HEK293T (cell line): ENCODE results near the gene PFDN5.

Experiments used
- CTCF ChIA-PET: fragments of 350-600 bp; formaldehyde crosslinking; extraction: SDS; loops from one replicate; lab custom pipeline; 2021; ENCODE audit warnings: antibody characterized with exemption, inconsistent platforms; lab: Yijun Ruan, JAX
- POLR2A ChIA-PET: fragments of 350-600 bp; formaldehyde crosslinking; extraction: SDS; loops from one replicate; lab custom pipeline; 2020; ENCODE audit warnings: antibody characterized with exemption, inconsistent platforms; lab: Yijun Ruan, JAX
- DNase-seq: peaks from one replicate; pipeline ENCODE4 v3.0.0; 2012; ENCODE audit warnings: mixed read lengths; ENCODE audit errors: extremely low spot score
- ARNT ChIP-seq: fragments of 450-650 bp; IDR thresholded peaks from 2 replicates; pipeline ENCODE4 v1.6.1; 2017; ENCODE audit warnings: mild to moderate bottlenecking
- BHLHE40 ChIP-seq: fragments of 450-650 bp; IDR thresholded peaks from 2 replicates; pipeline ENCODE4 v1.6.1; 2016; ENCODE audit warnings: mild to moderate bottlenecking, moderate library complexity, borderline replicate concordance
- CTBP1 ChIP-seq: fragments of 450-650 bp; IDR thresholded peaks from 2 replicates; pipeline ENCODE4 v1.6.1; 2016; ENCODE audit warnings: borderline replicate concordance
- ELF4 ChIP-seq: fragments of 450-650 bp; IDR thresholded peaks from 2 replicates; pipeline ENCODE4 v1.6.1; 2017; ENCODE audit warnings: antibody characterized with exemption
- FOXA1 ChIP-seq: fragments of 450-650 bp; IDR thresholded peaks from 2 replicates; pipeline ENCODE4 v1.6.1; 2016; ENCODE audit warnings: mild to moderate bottlenecking
- FOXK2 ChIP-seq: fragments of 450-650 bp; IDR thresholded peaks from 2 replicates; pipeline ENCODE4 v1.6.1; 2016; ENCODE audit warnings: mild to moderate bottlenecking
- FOXM1 ChIP-seq: fragments of 450-650 bp; IDR thresholded peaks from 2 replicates; pipeline ENCODE4 v1.6.1; 2017; ENCODE audit warnings: mild to moderate bottlenecking, borderline replicate concordance
- HDGF ChIP-seq: fragments of 450-650 bp; IDR thresholded peaks from 2 replicates; pipeline ENCODE4 v1.6.1; 2017; ENCODE audit warnings: antibody characterized with exemption, borderline replicate concordance
- L3MBTL2 ChIP-seq: fragments of 450-650 bp; conservative IDR thresholded peaks from 2 replicates; pipeline ENCODE4 v1.6.1; 2016; ENCODE audit warnings: mild to moderate bottlenecking
- LEF1 ChIP-seq: fragments of 450-650 bp; IDR thresholded peaks from 2 replicates; pipeline ENCODE4 v1.6.1; 2017; ENCODE audit warnings: mild to moderate bottlenecking, borderline replicate concordance
- NFRKB ChIP-seq: fragments of 450-650 bp; IDR thresholded peaks from 2 replicates; pipeline ENCODE4 v1.6.1; 2016; ENCODE audit warnings: mild to moderate bottlenecking, moderate library complexity
- SP1 ChIP-seq: fragments of 450-650 bp; IDR thresholded peaks from 2 replicates; pipeline ENCODE4 v1.6.1; 2017
- SUZ12 ChIP-seq: fragments of 450-650 bp; IDR thresholded peaks from 2 replicates; pipeline ENCODE4 v1.6.1; 2016; ENCODE audit warnings: mild to moderate bottlenecking
- TARDBP ChIP-seq: fragments of 450-650 bp; IDR thresholded peaks from 2 replicates; pipeline ENCODE4 v1.6.1; 2016
- ZNF384 ChIP-seq: fragments of 450-650 bp; IDR thresholded peaks from 2 replicates; pipeline ENCODE4 v1.6.1; 2016
- TF ChIP-seq, protein P1 (sequence below): fragments of 450-650 bp; IDR thresholded peaks from 2 replicates; pipeline ENCODE4 v1.6.1; 2016

PFDN5 gene

GRCh38 chr12:53295070-53295890, at the start of gene PFDN5:
Gene PFDN5, plus strand, starts transcription at chr12:53295542. Its CDS starts 26 bp downstream, at chr12:53295568.
- DNase-seq = peak; percentile 89
- TF ChIP-seq ELF4 (no peak; the same call in 1 of the 2 replicates), NFRKB (0 out of 2 replicates have a peak, but pooled peaks have one; percentile 51)
- ChIA-PET POLR2A (interaction anchor here (0.8 to 2.8 kb wide), 17 partner anchors 12 to 206 kb away, joined by 3 to 33 read pairs (median 5); partner anchors contain the start of genes AAAS, ESPL1, SP1 and TARBP2), CTCF (interaction anchor here (0.6 to 2.2 kb wide), 6 partner anchors 26 to 230 kb away, joined by 3 to 7 read pairs (median 4); partner anchors contain the start of gene ESPL1)

DNA sequence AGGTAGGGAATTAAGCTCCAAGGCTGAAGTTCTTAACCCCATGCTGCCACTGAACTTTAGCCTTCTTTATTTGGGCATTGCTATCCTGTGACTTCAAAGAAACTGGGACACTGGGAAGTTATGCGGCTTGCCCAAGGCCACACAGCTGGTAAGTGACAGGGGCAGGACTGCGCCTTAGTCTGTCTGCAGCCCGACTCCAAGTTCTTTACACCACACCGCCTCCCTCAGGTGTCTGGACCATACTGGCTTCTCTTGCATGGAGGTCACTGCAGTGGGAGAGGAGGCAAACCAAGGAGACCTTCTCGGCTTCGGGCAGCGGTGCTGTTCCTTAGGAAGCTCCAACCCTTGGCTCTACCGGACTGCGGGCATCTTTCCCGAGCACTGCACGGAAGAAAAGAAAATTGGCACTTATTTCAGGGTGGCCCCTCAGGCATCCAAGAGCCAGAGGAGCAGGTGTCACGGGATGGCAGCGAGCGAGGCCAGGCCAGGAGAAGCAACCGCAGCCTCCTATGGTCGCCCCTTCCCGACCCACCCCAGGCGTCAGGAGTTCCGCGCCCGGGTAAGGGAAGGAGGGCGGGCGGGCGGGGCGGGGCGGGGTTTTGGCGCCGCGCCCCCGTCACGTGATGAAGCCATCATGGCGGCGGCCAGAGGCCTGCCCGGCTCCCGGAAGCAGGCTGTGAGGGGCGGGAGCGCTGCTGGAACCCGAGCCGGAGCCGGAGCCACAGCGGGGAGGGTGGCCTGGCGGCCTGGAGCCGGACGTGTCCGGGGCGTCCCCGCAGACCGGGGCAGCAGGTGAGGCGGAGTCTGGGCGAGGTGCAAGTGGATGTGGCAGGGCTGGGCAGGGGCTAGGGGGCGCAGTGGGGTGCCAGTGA, 43.6 kb upstream of the PFDN5 start:
- ChIA-PET POLR2A (interaction anchor here (0.6 to 2.3 kb wide), 13 partner anchors 10 to 71 kb away, joined by 3 to 20 read pairs (median 5); partner anchors contain the start of genes CSAD, ESPL1, PFDN5 and ZNF740), CTCF (interaction anchor here (0.6 to 1.4 kb wide), 4 partner anchors 16 to 172 kb away, joined by 3 to 20 read pairs (median 4); partner anchors contain the start of gene AMHR2)
- DNase-seq = peak; percentile 91
- TF ChIP-seq ELF4 = peak; percentile 71
- no peak for TF ChIP-seq FOXA1

DNA sequence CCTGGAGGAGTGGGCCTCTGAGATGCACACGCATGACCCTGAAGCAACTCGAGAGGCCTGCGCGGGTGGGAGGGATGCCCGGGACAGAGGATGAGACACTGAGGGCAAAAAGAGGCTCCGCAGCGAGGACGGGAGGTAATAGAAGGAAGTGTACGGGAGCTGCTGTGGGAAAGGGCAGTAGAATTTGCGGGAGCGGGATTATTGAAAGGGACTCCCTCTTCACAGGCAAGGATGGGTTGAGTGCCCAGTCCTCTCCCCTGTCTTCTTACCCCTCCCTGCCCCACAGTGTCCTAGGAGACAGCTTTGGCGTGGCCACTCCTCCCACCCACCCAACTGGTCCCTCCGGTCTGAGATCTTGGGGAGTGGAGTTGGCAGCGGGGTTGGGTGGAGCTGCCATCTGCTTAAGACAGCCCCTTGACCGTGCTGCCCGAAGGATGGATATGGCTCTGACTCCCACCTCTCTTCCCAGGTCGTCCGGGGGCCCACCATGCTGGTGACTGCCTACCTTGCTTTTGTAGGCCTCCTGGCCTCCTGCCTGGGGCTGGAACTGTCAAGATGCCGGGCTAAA, 42.9 kb upstream of the PFDN5 start:
- ChIA-PET POLR2A (interaction anchor here (2.2 to 2.3 kb wide), 2 partner anchors 15 to 38 kb away, joined by 12 to 20 read pairs; partner anchors contain the start of gene ESPL1), CTCF (interaction anchor here (0.8 kb wide), 1 partner anchor 15 kb away, joined by 3 read pairs; no protein-coding TSS in a partner anchor)
- TF ChIP-seq TARDBP (no peak), HDGF (0 out of 2 replicates have a peak, but pooled peaks have one; percentile 44), SUZ12 (no peak), NFRKB (no peak), FOXM1 (no peak), L3MBTL2 (no peak), ZNF384 (no peak)
- no peak for DNase-seq

- TF ChIP-seq LEF1 = no peak
- CTCF ChIA-PET = interaction anchor here (0.8 kb wide), 1 partner anchor 13 kb away, joined by 3 read pairs; no protein-coding TSS in a partner anchor
- POLR2A ChIA-PET = interaction anchor here (2.3 kb wide), 1 partner anchor 14 kb away, joined by 20 read pairs; the partner anchor contains the start of gene ESPL1
- DNase-seq = no peak
Observed at GRCh38 chr12:53253298-53253697, 42.0 kb upstream of the PFDN5 start.

GRCh38 chr12:53254816-53255545, 40.4 kb upstream of the PFDN5 start:
- POLR2A ChIA-PET = no interaction called here
- CTCF ChIA-PET = no interaction called here
- no peak for DNase-seq
- TF ChIP-seq NFRKB = no peak
- no peak for TF ChIP-seq SUZ12
- no peak for TF ChIP-seq CTBP1
- TF ChIP-seq, protein P1, sequence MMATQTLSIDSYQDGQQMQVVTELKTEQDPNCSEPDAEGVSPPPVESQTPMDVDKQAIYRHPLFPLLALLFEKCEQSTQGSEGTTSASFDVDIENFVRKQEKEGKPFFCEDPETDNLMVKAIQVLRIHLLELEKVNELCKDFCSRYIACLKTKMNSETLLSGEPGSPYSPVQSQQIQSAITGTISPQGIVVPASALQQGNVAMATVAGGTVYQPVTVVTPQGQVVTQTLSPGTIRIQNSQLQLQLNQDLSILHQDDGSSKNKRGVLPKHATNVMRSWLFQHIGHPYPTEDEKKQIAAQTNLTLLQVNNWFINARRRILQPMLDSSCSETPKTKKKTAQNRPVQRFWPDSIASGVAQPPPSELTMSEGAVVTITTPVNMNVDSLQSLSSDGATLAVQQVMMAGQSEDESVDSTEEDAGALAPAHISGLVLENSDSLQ = no peak
- no peak for TF ChIP-seq ARNT
- TF ChIP-seq FOXA1 = no peak
- TF ChIP-seq BHLHE40 = no peak
- no peak for TF ChIP-seq SP1
- no peak for TF ChIP-seq HDGF
- TF ChIP-seq L3MBTL2 = no peak

DNA sequence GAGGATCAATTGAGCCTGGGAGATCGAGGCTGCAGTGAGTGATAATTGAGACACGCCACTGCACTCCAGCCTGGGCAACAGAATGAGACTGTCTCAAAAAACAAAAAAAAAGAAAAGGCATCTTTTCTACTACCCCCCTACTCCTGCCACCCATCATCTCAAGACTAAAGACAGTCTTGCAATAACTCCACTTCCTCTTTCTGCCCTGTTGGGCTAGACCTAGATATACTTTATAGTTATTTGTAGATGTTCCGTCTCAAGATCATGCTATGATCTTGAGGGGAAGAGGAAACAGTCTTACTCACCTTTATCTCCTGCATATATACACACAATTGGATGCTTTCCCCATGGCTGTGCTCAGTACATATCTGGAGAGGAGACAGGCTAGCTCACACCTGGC, 39.3 kb upstream of the PFDN5 start:
- no peak for DNase-seq
- no peak for TF ChIP-seq ZNF384
- TF ChIP-seq NFRKB = no peak
- no peak for TF ChIP-seq ARNT
- TF ChIP-seq BHLHE40 = no peak
- TF ChIP-seq, protein P1 = no peak
- TF ChIP-seq HDGF = no peak
- TF ChIP-seq ELF4 = no peak
- TF ChIP-seq FOXA1 = no peak
- TF ChIP-seq LEF1 = no peak
- no peak for TF ChIP-seq SP1
- no peak for TF ChIP-seq SUZ12
- no peak for TF ChIP-seq TARDBP
- no peak for TF ChIP-seq CTBP1
- no peak for TF ChIP-seq L3MBTL2
- TF ChIP-seq FOXK2 = no peak
- TF ChIP-seq FOXM1 = no peak
- ChIA-PET POLR2A (interaction anchor here (1.0 kb wide), 1 partner anchor 9 kb away, joined by 3 read pairs; no protein-coding TSS in a partner anchor), CTCF (no interaction called here)
